HL-60 (cell line): ENCODE data around the gene MTG2.

ENCODE experiments used
- DNase-seq, 2 experiments: peaks; one replicate each; pipeline ENCODE4 v3.0.0-alpha.2; 2010 to 2020; ENCODE audit warnings: low read depth in 1 of 2, low spot score in 1 of 2
- H3K27ac ChIP-seq: fragments of 250-450 bp; sonication (Bioruptor Pico); replicated peaks from 2 replicates; pipeline ENCODE4 v1.5.1; 2020; ENCODE audit warnings: mild to moderate bottlenecking, moderate library complexity
- H3K27me3 ChIP-seq: fragments of 250-450 bp; sonication (Bioruptor Pico); 2 replicates; pipeline ENCODE4 v1.5.1; 2021; ENCODE audit warnings: mild to moderate bottlenecking, moderate library complexity; ENCODE audit not compliant: insufficient read depth, poor library complexity, severe bottlenecking
- H3K4me3 ChIP-seq: replicated peaks from 2 replicates; pipeline ENCODE4 v1.5.1; 2011; ENCODE audit warnings: mild to moderate bottlenecking, control low read depth, low read length; ENCODE audit not compliant: insufficient read depth
- GABPA ChIP-seq: IDR thresholded peaks from 2 replicates; pipeline ENCODE4 v1.6.1; 2012; ENCODE audit warnings: low read depth
- POLR2AphosphoS5 ChIP-seq: IDR thresholded peaks from 2 replicates; pipeline ENCODE4 v1.6.1; 2012; ENCODE audit warnings: low read depth
- SPI1 ChIP-seq: IDR thresholded peaks from 2 replicates; pipeline ENCODE4 v1.6.1; 2012; ENCODE audit warnings: low read depth, mild to moderate bottlenecking, borderline replicate concordance
- TF ChIP-seq, protein P1 (sequence below): IDR thresholded peaks from 2 replicates; pipeline ENCODE4 v1.6.1; 2012; ENCODE audit warnings: low read depth; ENCODE audit not compliant: insufficient replicate concordance
- TF ChIP-seq, protein P2 (sequence below): IDR thresholded peaks from one replicate; pipeline ENCODE4 v1.5.1; 2011; ENCODE audit warnings: low read length, control low read depth, inconsistent platforms; ENCODE audit not compliant: insufficient read depth

Gene MTG2

DNA sequence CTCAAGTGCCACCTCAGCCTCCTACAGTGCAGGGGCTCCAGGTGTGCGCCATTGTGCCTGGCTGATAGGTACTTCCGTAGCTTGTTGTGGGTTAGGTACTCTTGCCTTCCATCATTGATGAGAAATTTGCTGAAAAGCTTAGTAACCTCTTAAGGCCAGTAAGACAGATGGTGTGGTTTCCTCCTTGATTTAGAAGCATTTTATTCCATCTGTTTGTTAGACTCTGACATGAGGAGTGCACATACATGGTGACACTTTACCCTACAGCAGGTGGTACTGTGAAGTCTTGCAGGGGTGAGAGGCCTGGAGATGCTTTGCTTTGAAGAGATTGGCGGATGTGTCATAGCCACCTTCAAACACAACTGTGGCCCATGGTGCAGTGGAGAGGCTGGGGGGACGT lies 14.8 kb upstream of the MTG2 start:
- DNase-seq, result no peak
- H3K4me3 ChIP-seq, result no peak overlapping the region
- no peak for TF ChIP-seq GABPA
- TF ChIP-seq SPI1, result no peak
- TF ChIP-seq POLR2AphosphoS5, result no peak
- no peak overlapping the region for H3K27ac ChIP-seq
- no peaks in the 10 kb centered on the region for H3K27me3 ChIP-seq

DNA sequence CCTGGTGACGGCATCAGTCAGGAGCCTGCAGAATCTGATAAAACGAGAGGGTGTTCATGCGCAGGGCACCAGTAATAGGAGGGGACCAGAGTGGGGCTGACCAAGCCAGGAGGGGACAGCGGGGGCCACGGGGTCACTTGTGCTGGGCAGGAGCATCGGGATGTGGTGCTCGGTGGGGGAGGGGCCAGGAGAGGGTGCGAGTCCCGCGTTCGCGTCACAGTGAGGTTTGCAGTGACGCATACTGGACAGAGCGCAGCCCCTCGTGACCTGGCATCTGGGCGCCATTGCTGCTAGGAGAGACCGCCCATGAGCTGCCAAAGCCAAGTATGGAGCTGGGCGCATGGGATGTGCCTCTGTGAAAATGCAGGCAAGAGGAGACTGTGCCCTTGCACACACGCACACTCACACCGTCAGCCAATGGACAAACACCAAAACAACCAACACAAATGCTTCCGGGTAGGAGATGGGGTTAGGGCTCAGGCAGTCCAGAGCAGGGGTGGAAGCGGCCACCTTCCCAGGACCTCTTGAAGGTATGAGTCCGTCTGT lies 13.9 kb upstream of the MTG2 start:
- Histone ChIP-seq H3K27ac (no peak overlapping the region), H3K4me3 (no peak overlapping the region), H3K27me3 (no peaks in the 10 kb centered on the region)
- TF ChIP-seq SPI1, result no peak
- TF ChIP-seq, protein P1, sequence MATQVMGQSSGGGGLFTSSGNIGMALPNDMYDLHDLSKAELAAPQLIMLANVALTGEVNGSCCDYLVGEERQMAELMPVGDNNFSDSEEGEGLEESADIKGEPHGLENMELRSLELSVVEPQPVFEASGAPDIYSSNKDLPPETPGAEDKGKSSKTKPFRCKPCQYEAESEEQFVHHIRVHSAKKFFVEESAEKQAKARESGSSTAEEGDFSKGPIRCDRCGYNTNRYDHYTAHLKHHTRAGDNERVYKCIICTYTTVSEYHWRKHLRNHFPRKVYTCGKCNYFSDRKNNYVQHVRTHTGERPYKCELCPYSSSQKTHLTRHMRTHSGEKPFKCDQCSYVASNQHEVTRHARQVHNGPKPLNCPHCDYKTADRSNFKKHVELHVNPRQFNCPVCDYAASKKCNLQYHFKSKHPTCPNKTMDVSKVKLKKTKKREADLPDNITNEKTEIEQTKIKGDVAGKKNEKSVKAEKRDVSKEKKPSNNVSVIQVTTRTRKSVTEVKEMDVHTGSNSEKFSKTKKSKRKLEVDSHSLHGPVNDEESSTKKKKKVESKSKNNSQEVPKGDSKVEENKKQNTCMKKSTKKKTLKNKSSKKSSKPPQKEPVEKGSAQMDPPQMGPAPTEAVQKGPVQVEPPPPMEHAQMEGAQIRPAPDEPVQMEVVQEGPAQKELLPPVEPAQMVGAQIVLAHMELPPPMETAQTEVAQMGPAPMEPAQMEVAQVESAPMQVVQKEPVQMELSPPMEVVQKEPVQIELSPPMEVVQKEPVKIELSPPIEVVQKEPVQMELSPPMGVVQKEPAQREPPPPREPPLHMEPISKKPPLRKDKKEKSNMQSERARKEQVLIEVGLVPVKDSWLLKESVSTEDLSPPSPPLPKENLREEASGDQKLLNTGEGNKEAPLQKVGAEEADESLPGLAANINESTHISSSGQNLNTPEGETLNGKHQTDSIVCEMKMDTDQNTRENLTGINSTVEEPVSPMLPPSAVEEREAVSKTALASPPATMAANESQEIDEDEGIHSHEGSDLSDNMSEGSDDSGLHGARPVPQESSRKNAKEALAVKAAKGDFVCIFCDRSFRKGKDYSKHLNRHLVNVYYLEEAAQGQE, result no peak
- TF ChIP-seq GABPA, result no peak
- TF ChIP-seq POLR2AphosphoS5, result no peak
- TF ChIP-seq, protein P2, sequence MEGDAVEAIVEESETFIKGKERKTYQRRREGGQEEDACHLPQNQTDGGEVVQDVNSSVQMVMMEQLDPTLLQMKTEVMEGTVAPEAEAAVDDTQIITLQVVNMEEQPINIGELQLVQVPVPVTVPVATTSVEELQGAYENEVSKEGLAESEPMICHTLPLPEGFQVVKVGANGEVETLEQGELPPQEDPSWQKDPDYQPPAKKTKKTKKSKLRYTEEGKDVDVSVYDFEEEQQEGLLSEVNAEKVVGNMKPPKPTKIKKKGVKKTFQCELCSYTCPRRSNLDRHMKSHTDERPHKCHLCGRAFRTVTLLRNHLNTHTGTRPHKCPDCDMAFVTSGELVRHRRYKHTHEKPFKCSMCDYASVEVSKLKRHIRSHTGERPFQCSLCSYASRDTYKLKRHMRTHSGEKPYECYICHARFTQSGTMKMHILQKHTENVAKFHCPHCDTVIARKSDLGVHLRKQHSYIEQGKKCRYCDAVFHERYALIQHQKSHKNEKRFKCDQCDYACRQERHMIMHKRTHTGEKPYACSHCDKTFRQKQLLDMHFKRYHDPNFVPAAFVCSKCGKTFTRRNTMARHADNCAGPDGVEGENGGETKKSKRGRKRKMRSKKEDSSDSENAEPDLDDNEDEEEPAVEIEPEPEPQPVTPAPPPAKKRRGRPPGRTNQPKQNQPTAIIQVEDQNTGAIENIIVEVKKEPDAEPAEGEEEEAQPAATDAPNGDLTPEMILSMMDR, result no peak
- DNase-seq, result no peak

DNA sequence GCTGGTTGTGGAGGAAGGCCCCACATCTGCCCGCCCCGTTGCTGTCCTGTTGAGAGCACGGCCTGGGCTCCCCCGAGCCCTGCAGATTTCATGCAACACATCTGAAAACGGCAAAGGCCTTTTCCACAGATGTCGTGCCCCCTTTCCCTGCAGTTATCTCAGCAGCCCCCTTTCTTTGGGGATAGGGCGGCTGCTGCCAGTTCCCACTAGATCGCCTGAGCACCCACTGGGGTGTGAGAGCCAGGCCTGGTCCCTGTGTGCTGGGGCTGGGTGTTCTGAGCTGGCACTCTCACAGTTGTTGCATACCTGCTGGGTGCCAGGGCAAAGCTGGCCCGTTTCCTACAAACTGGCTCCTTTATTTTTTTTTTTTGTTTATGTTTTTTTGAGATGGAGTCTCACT lies 12.3 kb upstream of the MTG2 start:
- TF ChIP-seq GABPA (no peak), POLR2AphosphoS5 (no peak), SPI1 (no peak)
- TF ChIP-seq, protein P2, result no peak
- TF ChIP-seq, protein P1, result no peak
- Histone ChIP-seq H3K4me3 (no peak overlapping the region), H3K27me3 (no peaks in the 10 kb centered on the region), H3K27ac (no peak overlapping the region)
- DNase-seq, result no peak

DNA sequence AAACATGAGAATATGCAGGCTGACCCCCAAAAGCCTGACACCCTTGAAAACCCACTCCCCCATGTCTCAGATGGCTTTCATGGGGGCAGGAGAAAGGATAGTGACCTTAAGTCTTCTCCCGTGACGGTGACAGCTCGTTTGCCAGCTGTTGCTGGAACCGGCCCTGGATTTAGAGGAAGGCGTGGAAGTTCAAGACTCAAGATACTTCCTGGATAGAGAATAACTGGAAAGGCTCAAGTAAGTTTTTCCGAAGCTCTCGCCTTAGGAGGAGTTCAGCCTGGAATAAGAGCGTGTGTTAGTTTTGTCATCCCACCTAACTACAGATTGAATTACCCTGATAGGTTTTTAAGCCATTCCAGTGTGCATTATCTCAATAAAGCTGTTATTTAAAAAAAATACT lies 11.6 kb upstream of the MTG2 start:
- no peak for DNase-seq
- no peak for TF ChIP-seq POLR2AphosphoS5
- TF ChIP-seq, protein P1, result no peak
- TF ChIP-seq, protein P2, result no peak
- TF ChIP-seq GABPA, result no peak
- TF ChIP-seq SPI1, result no peak
- H3K27ac ChIP-seq, result no peak overlapping the region
- H3K27me3 ChIP-seq, result no peaks in the 10 kb centered on the region
- H3K4me3 ChIP-seq, result no peak overlapping the region
